ENCODE measurements around the gene PTPN3.

GRCh38 chr9:109385499-109385898 is 112.6 kb downstream of the PTPN3 start:
- TF ChIP-seq CTCF (conservative IDR thresholded peaks at IDR 0.05 in 1 of 2, IDR thresholded peaks at IDR 0.05 in 1 of 2; ENCODE audit: low read depth in 1 of 2, low read length in 2 of 2) (no peak), EZH2 (IDR thresholded peaks at IDR 0.05; ENCODE audit: low read length, missing control alignments) (no peak)
